DOHH2 (cell line): Measurements from ENCODE around the gene HOXC11.

ENCODE experiments used
- H3F3A ChIP-seq: fragments of 200-600 bp; sonication (generic), shearing (Covaris generic); 2 replicates; pipeline ENCODE4 v1.6.0; 2016; ENCODE audit warnings: antibody characterized with exemption, mild to moderate bottlenecking; ENCODE audit not compliant: control insufficient read depth, insufficient read depth
- H3K27ac ChIP-seq: fragments of 200-600 bp; sonication (generic); 2 replicates; pipeline ENCODE4 v1.5.1; 2014; ENCODE audit warnings: low read depth, mild to moderate bottlenecking, low read length, moderate library complexity
- H3K27me3 ChIP-seq: fragments of 200-600 bp; sonication (generic); 2 replicates; pipeline ENCODE4 v1.6.1; 2014; ENCODE audit warnings: mild to moderate bottlenecking, low read length, mixed read lengths; ENCODE audit not compliant: control insufficient read depth
- H3K36me3 ChIP-seq: fragments of 200-600 bp; sonication (generic); 2 replicates; pipeline ENCODE4 v1.6.1; 2014; ENCODE audit warnings: mild to moderate bottlenecking, low read length, moderate library complexity, mixed read lengths; ENCODE audit not compliant: control insufficient read depth
- H3K4me1 ChIP-seq: fragments of 200-600 bp; sonication (generic); 2 replicates; pipeline ENCODE4 v1.6.1; 2014; ENCODE audit warnings: mild to moderate bottlenecking, low read length, mixed read lengths; ENCODE audit not compliant: control insufficient read depth
- H3K4me2 ChIP-seq: fragments of 200-600 bp; sonication (generic); 2 replicates; pipeline ENCODE4 v1.6.0; 2014; ENCODE audit warnings: mild to moderate bottlenecking, low read length, moderate library complexity
- H3K4me3 ChIP-seq: fragments of 200-600 bp; sonication (generic); 2 replicates; pipeline ENCODE4 v1.5.1; 2014; ENCODE audit warnings: mild to moderate bottlenecking, low read length, mixed read lengths
- H3K79me2 ChIP-seq: fragments of 200-600 bp; sonication (generic); 2 replicates; pipeline ENCODE4 v1.6.1; 2014; ENCODE audit warnings: mild to moderate bottlenecking, low read length, mixed read lengths; ENCODE audit not compliant: control insufficient read depth
- H3K9me2 ChIP-seq: fragments of 200-600 bp; sonication (generic); replicated peaks from 2 replicates; pipeline ENCODE4 v1.6.1; 2014; ENCODE audit warnings: mild to moderate bottlenecking, low read length, mixed read lengths; ENCODE audit not compliant: control insufficient read depth
- H3K9me3 ChIP-seq: fragments of 200-600 bp; sonication (generic); 2 replicates; pipeline ENCODE4 v1.6.1; 2014; ENCODE audit warnings: antibody characterized with exemption, low read length, mixed read lengths; ENCODE audit not compliant: control insufficient read depth, insufficient read depth
- H4K20me1 ChIP-seq: fragments of 200-600 bp; sonication (generic); 2 replicates; pipeline ENCODE4 v1.6.0; 2014; ENCODE audit warnings: low read depth, mild to moderate bottlenecking, antibody characterized with exemption, low read length, moderate library complexity; ENCODE audit not compliant: control insufficient read depth, insufficient read depth
- EZH2phosphoT487 ChIP-seq: fragments of 200-600 bp; sonication (generic); IDR thresholded peaks from 2 replicates; pipeline ENCODE4 v1.6.1; 2017; ENCODE audit warnings: borderline replicate concordance, mild to moderate bottlenecking, antibody characterized with exemption, low read length, moderate library complexity, mixed read lengths
- TF ChIP-seq, protein P1 (sequence below): fragments of 200-600 bp; sonication (generic); IDR thresholded peaks from one replicate; pipeline ENCODE4 v1.5.1; 2014; ENCODE audit warnings: antibody characterized with exemption, mild to moderate bottlenecking, low read depth, low read length; ENCODE audit not compliant: poor library complexity, severe bottlenecking

The HOXC11 gene

DNA sequence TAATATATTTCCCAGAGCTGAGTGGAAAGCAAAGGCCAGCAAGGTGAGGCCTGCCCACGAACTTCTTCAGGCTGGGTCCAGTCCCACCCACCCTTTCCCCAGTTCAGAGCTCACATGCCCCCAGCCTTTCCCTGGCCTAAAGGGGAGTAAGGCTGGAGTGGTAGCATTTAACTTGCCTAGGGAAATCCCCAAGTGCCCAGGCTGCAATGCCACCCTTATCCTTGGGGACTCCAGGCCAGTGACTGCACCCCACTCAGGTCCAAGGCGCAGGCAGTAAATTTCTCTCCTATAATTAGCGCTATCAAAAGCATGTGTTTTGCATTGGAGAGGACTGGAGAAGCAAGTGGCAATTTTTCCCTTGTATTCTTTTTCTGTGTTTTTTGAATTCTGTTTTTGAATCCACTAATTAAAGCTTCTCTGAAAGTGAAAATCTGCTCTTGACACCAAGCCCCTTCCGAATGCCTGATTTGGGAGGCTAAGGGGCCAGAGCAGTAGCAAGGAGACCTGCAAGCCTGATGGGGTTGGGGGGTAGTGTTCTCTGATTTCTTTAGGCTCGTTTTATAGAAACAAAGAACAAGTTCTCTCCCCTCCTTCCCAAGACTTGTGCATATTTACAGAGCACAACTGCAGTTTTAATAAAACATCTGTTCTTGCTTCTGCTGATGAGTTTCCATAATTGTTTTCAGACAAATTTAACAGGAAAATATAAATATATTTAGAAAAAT, 51.8 kb downstream of the HOXC11 start:
- Histone ChIP-seq H3K4me1 (peaks cover 22% of the 10 kb centered on the region), H3K4me2 (no peak overlapping the region), H3K27me3 (peaks cover 53% of the 10 kb centered on the region), H3K79me2 (no peaks in the 10 kb centered on the region), H3F3A (0 out of 2 replicates have a peak, but pooled peaks cover 2% of the 10 kb centered on the region), H3K9me3 (no peaks in the 10 kb centered on the region), H4K20me1 (no peaks in the 10 kb centered on the region), H3K36me3 (no peaks in the 10 kb centered on the region), H3K4me3 (no peak overlapping the region), H3K27ac (no peak overlapping the region), H3K9me2 (no peaks in the 10 kb centered on the region)
- no peak for TF ChIP-seq EZH2phosphoT487
- TF ChIP-seq, protein P1, sequence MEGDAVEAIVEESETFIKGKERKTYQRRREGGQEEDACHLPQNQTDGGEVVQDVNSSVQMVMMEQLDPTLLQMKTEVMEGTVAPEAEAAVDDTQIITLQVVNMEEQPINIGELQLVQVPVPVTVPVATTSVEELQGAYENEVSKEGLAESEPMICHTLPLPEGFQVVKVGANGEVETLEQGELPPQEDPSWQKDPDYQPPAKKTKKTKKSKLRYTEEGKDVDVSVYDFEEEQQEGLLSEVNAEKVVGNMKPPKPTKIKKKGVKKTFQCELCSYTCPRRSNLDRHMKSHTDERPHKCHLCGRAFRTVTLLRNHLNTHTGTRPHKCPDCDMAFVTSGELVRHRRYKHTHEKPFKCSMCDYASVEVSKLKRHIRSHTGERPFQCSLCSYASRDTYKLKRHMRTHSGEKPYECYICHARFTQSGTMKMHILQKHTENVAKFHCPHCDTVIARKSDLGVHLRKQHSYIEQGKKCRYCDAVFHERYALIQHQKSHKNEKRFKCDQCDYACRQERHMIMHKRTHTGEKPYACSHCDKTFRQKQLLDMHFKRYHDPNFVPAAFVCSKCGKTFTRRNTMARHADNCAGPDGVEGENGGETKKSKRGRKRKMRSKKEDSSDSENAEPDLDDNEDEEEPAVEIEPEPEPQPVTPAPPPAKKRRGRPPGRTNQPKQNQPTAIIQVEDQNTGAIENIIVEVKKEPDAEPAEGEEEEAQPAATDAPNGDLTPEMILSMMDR: no peak

DNA sequence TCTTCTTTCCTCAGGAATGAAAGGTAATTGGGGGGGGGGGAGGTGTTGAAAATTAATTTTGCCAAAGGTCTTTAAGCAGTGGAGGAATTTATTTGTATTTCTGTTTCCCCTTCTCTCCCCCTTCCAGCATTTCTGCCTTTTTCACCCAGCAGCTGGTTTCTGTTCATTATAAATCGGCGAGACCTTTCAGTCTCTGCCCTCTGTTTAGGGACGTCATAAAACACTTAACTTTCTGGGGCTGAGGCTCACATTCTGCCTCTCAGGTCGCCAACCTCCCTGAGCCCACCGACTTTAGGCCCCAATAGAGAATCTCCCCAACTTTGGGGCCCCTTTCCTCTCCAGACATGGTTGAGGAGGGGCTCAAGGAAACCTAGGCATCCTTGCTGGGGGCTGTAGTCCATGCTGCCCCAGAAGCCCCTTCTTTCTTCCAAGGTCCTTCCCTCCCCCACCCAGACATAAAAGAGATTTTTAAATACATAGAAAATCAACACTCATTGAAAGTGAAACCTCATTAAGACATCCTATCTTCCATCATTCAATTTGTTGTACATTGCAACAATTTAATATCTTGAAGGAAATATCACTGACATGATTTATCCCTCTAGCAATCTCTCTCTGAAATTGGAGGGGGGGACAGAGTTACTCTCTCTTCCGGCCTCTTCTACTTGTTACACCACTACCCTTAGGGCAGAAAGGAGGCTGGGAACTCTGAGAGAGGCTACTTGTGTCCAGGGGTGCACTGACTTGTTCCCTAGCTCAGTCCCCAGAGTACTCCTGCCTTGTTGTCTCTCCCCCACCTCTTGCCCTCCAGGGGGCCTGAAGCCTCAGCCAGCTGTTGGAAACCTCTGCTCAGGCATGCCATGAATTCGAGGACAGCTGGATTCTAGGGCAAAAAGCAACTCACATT, 52.8 kb downstream of the HOXC11 start:
- Histone ChIP-seq H3K27me3 (peaks cover 61% of the 10 kb centered on the region), H3K27ac (no peak overlapping the region), H3K4me2 (no peak overlapping the region), H4K20me1 (no peaks in the 10 kb centered on the region), H3K9me3 (no peaks in the 10 kb centered on the region), H3F3A (0 out of 2 replicates have a peak, but pooled peaks cover 2% of the 10 kb centered on the region), H3K79me2 (no peaks in the 10 kb centered on the region), H3K4me1 (peaks cover 22% of the 10 kb centered on the region), H3K4me3 (no peak overlapping the region), H3K36me3 (no peaks in the 10 kb centered on the region), H3K9me2 (no peaks in the 10 kb centered on the region)
- TF ChIP-seq, protein P1: no peak
- TF ChIP-seq EZH2phosphoT487: no peak

DNA sequence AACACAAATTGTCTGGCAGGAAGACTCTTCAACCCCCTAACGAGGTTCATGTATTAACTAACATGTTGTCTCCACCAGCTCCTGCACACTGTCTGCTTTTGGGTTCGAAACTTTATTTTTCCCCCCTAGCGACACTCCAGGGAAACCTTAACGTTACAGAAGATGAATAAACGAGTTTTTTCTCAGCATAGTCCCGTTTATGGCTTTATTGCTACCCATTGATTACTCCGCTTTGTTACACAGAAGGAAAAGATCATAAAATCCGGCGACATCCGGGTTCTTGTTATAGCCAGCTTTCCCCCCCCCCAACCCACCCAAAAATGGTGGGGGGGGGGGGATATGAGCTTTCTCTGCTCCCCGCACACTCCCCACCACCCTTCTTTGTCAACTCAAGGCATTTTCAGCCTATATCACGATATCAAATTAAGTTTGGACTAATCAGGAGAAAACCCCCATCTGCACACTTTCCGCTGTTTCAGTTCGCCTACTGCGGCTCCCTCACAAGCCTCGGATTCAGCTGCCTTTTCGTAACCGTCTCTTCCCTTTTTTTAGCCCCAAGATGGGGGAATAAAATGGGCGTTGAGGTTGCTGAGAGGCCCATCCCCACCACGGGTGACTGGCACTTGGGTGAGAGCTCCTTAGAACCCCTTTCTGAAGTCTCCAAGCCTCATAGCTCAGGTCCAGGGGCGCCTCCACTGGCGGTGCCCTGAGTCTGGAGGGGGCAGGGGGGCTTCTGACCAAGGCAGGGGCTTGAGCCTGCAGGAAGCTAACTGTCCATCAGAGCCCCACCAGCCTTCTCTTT, 53.9 kb downstream of the HOXC11 start:
- Histone ChIP-seq H3K27ac (no peak overlapping the region), H4K20me1 (no peaks in the 10 kb centered on the region), H3K4me3 (no peak overlapping the region)

More for the DNA sequence above, 53.9 kb downstream of the HOXC11 start:
- peaks cover 69% of the 10 kb centered on the region for H3K27me3 ChIP-seq
- peaks cover 22% of the 10 kb centered on the region for H3K4me1 ChIP-seq
- no peak for TF ChIP-seq EZH2phosphoT487
- TF ChIP-seq, protein P1: no peak
- H3K79me2 ChIP-seq: no peaks in the 10 kb centered on the region
- H3K4me2 ChIP-seq: no peak overlapping the region
- H3K9me2 ChIP-seq: no peaks in the 10 kb centered on the region
- H3F3A ChIP-seq: 0 out of 2 replicates have a peak, but pooled peaks cover 2% of the 10 kb centered on the region
- no peaks in the 10 kb centered on the region for H3K36me3 ChIP-seq
- H3K9me3 ChIP-seq: no peaks in the 10 kb centered on the region
